PC-9 (cell line): ENCODE measurements around the gene ZNF638.

Source experiments
- CTCF ChIP-seq: fragments of 200-600 bp; sonication (generic); conservative IDR thresholded peaks from 2 replicates; pipeline ENCODE4 v1.6.1; 2017; ENCODE audit warnings: mixed run types, antibody characterized with exemption, mild to moderate bottlenecking, moderate library complexity
- EZH2 ChIP-seq: fragments of 200-600 bp; sonication (generic); IDR thresholded peaks from 2 replicates; pipeline ENCODE4 v1.8.0; 2017; ENCODE audit warnings: antibody characterized with exemption, low read depth

- TF ChIP-seq CTCF (no peak), EZH2 (no peak)
These were observed 143.3 kb downstream of the ZNF638 start for GRCh38 chr2:71474744-71475397.
